GM21619 (cell line): ENCODE measurements around the gene NOXRED1.

Experiments
- ATAC-seq: cut with Tn5 transposase; IDR thresholded peaks from one replicate; pipeline ENCODE4 v1.9.1; 2021; ENCODE audit not compliant: unreplicated experiment

NOXRED1 gene

GRCh38 chr14:77347751-77348150, 75.6 kb downstream of the NOXRED1 start:
- no peak for ATAC-seq

- no peak for ATAC-seq
Measured at GRCh38 chr14:77346495-77346894, 76.8 kb downstream of the NOXRED1 start.

- ATAC-seq = no peak
Measured at GRCh38 chr14:77344377-77344996, 78.8 kb downstream of the NOXRED1 start.
